Ecto neural progenitor cell (in vitro differentiated cells): ENCODE data around the gene STARD13.

Experiments
- DNase-seq: peaks from one replicate; pipeline ENCODE4 v3.0.0-alpha.2; 2018; ENCODE audit warnings: low spot score

Gene STARD13

DNA sequence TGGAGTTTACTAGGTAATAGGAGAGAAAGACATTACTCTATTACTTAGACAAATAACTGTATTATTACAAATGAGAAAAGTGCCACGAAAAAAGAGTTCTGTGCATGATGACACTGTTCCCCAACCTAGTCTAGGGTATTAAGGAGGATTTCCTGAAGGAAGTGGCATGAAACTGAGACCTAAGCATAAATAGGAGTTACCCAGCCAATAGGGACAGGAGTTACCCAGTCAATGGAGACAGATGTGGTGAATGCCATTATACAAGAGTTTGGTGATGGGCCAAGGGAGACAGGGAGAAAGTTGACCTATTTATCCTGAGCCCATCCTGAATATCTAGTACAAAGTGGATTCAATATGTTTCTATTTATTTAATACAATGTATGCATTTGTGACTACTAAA, 203.9 kb downstream of the STARD13 start:
- DNase-seq: no peak

DNA sequence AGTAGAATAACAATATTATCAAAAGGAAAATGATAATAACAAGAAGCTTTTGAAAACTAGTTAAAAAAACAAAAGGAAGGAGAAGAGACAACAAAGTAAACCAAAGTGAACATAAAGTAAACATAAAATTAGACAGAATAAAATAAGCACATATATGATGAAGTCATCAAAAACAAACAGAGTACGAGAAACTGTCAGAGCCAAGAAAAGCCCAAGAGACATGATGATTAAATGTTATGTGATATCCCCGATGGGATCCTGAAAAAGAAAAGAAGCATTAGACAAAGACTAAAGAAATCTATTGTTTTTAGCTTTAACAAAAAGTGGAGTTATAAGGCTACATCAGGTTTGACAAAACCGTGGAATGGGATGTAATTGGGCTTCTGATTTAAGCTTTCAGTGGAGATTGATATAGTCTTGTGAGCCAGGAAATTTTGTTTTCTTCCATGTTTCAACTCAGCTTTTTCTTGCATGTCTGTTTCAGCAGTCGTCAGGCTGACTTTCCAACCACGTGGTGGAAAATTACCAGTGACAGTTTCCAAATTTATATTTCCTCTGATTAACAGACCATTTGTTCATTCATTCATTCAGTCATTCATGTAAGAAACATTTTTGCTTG, 204.5 kb downstream of the STARD13 start:
- DNase-seq: no peak

DNA sequence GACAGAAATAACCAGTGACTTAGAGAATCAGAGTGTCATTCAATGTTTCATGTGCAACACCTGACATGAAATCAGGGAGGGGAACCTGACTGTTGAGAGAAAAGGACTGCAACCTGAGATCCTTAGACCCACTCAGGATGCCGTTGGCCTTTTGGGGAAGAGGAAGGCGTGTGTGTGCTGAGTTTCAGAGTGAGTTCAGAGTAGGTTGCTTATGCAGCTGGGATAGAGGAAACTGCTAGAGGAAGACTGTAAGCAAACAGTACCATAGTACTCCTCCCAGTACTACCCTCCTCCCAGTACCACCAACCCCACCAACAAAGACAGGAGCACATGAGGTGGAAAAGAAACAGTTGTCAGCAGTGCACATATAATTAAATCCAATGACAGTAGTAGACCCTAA, 205.6 kb downstream of the STARD13 start:
- DNase-seq: no peak

DNA sequence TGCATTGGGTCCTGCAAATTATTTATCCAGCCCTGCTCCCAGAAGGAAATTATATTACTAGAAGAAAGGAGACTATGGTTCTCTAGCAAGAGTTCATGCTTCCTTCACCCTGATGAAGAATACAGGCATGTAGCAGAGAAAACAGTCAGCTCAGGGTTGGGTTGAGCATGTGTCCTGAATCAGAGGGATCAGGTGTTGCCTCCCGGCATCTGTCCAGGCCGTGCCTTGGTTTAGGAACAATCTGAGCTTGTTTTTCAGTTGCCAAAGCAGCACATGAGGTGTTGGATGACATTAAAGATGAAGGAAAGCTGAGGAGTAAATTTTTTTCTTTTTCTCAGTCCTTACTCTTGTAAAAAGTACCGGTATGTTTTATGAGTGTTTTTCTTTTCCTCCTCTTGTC, 207.3 kb downstream of the STARD13 start:
- DNase-seq: no peak

DNA sequence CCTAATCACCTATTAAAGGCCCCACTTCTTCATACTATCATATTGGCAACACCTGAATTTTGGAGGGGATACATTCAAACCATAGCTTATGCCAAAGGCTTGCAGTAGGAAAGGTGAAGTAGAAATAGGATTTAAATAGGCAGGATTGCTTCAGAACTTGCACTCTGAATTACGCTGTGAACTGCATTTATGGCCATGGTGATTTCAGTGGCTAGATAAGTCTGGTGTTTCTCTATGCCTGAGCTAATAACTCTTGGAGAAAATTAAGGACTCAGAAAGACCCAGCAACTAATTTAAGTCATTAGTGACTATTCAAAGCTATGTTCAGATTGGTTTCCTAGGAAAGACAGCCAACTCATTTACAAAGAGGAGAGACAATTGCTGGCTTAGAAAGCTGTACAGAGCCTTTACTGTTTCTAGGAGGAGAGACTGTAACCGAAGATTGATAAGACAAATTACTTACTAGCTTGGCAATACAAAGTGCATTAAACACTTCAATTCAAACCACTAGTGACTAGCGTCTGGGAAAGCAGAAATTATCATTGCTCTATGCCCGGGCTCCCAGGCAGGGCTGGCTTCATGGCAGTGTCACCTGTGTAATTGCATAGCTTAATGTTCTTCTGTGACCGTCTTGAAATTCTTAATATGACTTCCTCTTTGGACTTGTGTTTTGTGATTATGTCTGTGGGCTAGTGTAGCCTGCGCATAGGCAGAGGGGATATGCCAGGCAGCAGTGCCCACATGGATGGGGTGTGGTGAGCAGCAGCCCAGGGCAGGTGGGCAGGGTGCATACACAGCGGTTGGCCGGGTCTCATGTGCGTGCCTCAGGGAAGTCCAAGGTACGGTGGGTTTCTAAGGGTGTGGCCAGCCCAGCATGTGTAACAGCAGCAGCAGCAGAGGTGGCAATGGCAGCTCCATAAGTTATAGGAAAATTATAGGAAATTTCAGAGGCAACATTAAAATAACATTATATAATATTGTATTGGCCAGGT, 209.3 kb downstream of the STARD13 start:
- no peak for DNase-seq

DNA sequence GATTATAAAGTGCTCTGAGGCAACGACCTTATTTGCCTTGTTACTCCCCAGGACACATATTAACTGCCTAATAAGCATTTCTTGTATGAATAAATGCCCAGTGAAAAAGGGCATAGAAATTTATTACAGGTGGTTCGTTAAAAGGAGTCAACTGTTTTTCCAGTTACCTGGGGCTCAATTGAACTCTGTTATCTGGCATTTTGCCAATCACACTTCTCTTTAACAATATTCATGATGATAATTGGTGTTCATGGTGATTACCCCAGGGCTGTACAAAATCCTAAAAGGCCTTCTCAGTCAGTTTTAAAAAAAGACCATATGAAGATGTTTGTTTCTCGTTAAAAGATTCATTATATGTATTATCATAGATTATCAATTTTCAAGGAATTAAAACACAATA, 212.2 kb downstream of the STARD13 start:
- no peak for DNase-seq

DNA sequence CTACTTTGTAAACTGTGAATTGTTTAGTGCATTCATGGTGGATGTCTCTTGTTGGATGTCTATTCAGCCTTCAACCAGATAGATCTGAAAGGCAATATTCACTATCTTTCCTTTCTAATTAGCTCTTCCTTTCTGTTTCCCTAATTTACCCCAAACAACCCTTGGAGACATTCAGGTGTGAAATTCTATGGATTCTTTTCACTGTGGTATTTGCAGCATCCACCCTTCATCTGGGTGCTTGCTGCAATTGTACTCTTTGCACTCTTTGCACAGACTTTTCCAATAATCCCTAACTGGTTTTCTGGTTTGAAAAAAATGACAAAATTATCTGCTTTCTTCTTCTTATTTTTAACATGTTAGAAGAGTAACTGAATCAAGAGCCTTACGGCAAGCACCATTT, 212.8 kb downstream of the STARD13 start:
- no peak for DNase-seq

DNA sequence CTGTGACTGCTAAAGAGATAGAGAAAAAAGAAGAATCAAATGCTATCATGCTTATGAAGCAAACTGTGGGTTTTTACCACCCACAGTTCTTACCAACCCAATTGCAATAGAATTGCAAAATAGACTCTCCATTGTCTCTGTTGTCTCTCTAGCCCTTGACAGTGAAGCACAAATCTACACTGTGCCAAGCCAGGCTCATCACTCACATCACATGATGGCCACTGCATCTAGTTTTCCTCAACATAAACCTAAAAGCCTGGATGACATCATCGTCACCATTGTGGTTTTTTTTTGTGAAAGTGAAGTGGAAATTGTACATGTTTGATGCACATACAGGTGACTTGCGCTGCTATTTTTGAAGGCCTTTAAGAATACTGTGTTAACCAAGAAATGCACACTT, 213.3 kb downstream of the STARD13 start:
- DNase-seq: no peak

DNA sequence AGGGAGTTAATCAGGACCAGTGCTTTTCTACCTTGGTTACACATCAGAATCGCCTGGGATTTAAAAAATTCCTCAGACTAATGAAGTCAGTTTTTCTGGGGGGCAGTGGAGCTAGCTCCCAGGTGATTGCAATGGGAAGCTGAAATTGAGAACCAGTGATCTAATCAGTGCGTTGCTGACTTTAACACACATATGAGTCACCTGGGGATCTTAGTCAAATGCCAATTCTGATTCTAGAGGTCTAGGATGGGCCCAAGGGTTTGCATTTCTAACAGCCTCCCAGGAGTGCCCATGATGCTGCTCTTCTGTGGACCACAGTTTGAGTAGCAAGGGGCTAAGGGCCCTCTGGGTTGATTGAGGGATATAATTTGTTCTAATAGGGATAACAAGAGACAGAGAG, 214.8 kb downstream of the STARD13 start:
- no peak for DNase-seq

DNA sequence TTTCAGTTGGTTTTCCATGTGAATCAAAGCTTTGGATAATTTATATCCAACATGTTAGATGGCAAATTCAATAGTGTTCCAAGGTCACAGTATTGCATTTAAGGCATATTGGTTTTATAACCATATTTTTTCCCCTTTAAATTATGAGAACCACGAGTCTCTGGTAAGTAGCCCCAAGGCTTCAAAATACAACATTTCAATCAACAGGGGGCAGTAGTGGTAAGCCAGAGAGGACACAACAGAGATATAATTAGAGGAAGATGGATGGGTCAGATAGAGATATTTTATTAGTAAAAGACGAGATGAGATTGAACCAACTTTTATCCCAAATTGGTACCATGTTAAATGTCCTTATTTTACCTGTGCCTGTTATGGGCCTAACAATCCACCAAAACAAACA, 216.2 kb downstream of the STARD13 start:
- DNase-seq: no peak

DNA sequence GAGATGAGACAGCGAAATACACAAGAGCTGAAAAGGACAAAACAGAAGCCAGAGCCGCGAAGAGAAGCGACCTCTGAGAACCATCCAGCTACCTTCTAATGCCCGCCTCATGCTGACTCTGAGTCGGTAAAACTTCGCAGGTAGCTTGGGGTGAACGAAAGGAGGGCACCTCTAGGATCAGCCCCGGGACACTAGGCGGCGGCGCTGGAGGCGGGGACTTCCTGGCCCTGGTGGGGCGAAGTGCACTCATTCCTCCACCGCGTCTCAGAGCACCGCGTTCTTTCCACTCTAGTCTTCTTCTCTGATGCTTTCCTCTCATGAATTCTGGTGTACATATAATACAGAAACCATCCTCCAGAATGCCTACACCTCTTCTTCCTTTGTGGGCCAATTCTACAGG, 219.2 kb downstream of the STARD13 start:
- DNase-seq: no peak

DNA sequence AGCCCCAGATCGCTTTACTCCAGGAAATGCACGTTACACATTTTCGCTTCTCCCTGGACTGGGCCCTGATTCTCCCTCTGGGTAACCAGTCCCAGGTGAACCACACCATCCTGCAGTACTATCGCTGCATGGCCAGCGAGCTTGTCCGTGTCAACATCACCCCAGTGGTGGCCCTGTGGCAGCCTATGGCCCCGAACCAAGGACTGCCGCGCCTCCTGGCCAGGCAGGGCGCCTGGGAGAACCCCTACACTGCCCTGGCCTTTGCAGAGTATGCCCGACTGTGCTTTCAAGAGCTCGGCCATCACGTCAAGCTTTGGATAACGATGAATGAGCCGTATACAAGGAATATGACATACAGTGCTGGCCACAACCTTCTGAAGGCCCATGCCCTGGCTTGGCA, 224.7 kb downstream of the STARD13 start:
- no peak for DNase-seq

DNA sequence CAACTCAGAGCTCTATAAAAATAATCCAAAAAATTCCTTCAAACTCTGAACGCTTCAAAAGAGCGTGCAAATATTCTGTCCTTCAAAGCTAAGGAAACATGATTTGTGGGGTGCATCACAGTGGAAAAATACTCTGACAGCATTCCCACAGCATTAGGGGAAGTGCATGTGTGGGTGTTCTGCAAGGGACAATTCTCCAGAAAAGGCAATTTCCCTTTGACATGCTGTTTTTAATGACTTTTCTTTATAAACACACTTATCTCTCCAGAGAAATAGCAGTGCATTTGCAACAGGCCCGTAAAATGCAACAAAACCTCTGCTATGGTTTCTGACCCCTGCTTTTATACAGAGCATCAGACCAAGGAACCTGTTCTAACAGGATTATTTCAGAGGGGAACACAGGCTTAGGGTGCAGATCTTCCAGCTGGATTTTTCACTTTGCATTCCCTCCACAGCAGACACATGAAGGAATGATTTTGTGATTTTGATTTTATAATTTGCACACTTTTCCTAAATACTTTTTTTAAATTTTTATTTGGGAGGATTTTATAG, 226.7 kb downstream of the STARD13 start:
- DNase-seq: no peak

DNA sequence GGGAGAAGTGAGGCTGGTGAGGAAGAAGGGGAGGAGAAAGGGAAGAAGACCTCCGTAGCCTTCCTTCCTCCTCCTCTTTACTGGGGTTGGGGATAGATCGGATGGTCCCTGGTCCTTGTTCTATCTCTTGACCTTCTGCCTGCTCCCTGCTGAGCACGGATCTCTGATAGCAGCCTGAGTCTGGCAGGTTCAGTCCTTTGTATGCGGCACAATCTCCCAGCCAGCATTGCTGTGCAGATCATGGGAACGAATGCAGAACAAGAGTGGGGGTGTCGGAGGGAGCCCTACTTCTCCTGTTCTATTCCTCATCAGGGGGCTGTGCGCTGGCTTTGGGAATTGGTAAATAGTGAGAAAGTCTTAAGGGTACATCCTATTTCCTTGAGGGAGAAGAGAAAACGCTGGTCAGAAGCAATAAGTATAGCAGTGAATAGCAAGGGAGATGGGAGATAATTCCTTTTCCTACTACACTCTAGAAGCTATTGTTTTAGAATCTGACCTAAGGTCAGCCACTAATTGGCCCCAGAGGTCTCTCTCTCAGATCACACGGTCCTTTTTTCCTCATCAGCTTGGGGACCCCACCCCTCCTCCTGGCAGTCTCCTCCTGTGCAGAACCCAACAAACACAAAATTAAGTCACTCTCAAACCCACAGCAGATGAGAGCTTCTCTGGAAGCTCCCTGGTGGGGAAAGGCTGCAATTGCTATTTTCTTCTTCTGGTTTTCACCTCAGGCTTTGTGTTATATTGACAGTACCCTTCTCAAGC, 228.4 kb downstream of the STARD13 start:
- DNase-seq: no peak

DNA sequence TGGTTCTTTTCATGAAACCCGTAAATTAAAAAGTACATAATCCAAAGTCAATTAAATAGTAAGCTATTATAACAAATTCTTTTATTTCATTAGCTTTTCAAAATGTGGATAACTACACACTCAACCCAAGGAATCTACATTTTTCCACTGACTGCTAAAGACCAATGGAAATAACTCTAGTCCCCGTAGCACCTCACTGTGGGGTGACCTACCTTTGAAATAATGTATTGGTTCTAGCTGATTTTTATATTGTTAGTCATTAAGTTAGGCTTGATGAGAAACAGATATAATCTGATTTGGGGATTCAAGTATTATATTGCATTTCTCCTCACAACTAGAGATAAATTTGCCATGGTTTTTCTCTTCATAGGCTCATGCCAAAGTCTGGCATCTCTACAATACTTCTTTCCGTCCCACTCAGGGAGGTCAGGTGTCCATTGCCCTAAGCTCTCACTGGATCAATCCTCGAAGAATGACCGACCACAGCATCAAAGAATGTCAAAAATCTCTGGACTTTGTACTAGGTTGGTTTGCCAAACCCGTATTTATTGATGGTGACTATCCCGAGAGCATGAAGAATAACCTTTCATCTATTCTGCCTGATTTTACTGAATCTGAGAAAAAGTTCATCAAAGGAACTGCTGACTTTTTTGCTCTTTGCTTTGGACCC, 232.0 kb downstream of the STARD13 start:
- no peak for DNase-seq
